ENCODE data around the gene CDC45.
"Not testable (repeated sequence)": the region's sequence is repeated elsewhere in the genome, so short reads cannot be mapped to it uniquely, and the experiment has no call there.

Gene CDC45

DNA sequence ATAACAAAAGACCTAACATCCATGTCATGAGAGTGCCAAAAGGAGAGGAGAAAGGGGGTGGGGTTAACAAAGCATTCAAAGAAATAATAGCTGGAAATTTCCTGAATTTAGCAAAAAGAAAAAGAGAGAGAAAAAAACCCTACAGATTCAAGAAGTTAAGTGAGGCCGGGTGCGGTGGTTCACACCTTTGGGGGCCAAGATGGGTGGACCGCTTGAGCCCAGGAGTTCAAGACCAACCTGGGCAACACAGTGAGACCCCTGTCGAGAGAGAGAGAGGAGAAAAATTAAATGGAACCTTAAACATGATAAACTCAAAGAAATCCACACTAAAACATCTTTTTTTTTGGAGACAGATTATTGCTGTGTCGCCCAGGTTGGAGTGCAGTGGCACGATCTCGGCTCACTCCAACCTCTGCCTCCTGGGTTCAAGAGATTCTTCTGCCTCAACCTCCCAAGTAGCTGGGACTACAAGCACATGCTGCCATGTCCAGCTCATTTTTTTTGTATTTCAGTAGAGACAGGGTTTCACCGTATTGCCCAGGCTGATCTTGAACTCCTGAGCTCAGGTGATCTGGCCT lies 53.4 kb downstream of the CDC45 start:
- DNase-seq, result no peak

DNA sequence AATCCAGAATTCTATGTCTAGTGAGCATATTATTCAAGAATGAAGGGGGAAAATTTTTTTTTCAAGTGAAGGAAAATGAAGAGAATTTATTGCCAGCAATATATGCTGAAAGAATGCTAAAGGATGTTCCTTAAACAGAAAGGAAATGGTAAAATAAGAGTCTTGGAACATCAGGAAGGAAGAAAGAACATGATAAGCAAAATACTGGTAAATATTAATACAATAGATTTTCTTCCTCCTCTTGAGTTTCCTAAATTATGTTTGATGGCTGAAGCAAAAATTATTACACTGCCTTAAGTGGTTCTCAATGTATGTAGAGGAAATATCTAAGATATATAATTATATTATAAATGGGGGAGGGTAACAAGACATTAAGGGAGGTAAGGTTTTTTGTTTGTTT lies 54.1 kb downstream of the CDC45 start:
- DNase-seq, result no peak

DNA sequence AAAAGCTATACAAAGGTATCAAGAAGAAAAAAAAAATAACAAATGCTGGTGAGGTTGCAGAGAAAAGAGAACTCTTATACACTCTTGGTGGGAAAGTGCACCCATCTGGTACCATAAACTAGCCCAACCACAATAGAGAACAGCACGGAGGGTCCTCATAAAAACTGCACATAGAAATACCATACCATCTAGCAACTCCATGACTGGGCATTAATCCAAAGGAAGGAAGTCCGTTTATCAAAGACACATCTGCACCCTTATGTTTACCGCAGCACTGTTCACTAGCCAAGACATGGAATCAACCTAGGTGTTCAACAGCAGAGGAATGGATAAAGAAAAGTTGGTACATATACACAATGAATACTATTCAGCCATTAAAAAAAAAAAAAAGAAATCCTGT lies 55.3 kb downstream of the CDC45 start:
- DNase-seq, result no peak

DNA sequence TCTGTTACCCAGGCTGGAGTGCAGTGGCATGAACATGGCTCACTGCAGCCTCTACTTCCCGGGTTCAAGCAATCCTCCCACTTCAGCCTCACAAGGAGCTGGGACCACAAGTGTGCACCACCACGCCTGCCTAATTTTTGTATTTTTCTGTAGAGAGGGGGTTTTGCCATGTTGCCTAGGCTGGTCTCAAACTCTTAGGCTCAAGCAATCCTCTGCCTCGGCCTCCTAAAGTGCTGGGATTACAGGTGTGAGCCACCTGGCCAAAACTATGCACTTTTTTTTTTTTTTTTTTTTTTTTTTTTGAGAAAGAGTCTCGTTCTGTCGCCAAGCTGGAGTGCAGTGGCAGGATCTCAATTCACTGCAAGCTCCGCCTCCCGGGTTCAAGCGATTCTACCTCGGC lies 56.8 kb downstream of the CDC45 start:
- DNase-seq, result no peak

DNA sequence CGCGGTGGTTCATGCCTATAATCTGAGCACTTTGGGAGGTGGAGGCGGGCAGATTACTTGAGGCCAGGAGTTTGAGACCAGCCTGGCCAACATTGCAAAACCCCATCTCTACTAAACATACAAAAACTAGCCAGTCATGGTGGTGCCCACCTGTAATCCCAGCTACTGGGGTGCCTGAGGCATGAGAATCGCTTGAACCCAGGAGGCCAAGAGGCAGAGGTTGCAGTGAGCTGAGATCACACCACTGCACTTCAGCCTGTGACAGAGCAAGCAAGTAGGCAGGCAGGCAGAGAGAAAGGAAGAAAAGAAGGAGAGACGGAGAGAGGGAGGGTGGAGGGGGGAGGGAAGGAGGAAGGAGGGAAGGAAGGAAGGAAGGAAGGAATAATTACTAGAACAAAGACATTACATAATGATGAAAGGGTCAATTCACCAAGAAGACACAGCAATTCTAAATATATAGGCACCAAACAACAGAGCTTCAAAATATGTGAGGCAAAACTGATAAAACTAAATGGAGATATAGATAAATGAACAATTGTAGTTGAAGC lies 58.3 kb downstream of the CDC45 start:
- no peak for DNase-seq

DNA sequence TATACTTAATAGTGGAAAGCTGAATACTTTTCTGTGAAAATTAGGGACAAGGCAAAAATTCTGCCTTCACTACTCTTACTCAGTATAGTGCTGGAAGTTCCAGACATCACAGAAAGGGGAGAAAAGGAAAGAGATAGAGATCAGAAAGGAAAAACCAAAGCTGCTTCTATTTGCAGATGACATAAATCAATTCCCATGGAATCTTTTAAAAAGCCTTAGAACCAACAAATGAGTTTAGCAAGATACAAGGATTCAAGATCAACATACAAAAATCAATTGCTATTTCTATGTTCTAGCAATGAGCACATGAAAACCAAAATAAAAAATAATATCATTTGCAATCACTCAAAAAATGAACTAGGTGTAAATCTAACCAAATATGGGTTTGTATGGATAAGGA lies 60.7 kb downstream of the CDC45 start:
- DNase-seq, result no peak

DNA sequence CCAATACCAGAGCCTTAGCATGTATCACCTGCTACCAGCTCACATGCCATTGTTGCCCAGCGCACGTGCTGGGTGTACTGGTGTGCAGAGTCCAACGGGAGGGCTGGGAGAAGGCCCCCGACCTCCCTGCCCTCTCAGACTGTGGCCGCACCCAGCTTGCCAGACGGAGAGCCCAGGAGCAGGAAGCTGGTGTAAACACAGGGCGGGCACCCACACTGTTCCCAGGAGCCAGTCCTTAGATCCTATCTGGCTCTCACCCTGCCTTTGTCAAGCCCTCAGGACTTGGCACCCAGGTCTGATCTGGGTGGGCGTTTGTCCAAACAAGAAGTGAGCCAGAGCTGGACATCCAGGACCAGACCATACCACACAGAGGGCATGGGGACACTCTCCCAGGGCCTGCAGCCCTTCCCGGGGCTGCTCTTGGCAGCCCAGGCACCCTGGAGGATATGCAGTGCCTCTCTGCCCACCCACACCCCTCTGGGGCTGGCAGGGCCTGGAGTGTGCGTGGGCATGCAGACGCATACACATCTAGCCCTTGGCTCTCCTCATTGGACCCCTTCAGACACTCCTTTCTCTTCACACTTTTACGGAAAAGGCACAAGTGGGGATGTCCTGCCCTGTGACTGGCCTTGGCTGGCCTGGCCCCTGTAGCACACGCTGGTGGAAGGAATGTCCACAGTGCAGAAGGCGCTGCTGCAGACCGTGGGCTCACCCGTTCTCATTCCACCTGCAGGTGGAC lies 64.4 kb downstream of the CDC45 start:
- DNase-seq, result no peak

DNA sequence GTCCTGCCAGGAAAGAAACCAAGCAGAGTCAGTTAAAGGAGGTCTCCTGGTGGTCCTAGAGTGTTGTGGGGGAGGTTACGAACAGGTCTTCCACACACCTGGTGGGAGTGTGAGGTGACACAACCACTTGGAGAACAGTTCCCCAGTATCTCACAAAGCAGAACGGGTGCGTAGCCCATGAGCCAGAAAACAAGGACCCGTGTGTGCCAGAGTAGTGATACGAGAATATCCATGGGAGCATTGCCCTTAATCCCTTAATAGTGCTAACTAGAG lies 66.2 kb downstream of the CDC45 start:
- no peak for DNase-seq

DNA sequence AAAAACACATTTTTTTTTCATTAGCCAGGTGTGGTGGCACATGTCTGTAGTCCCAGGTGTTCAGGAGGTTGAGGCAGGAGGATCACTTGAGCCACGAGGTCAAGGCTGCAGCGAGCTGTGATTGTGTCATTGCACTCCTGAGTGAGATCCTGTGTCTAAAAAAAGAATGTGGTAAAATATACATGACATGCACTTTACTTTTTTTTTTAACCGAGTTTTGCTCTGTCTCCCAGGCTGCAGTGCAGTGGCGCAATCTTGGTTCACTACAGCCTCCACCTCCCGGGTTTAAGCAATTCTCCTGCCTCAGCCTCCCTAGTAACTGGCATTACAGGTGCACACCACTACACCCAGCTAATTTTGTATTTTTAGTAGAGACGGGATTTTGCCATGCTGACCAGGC lies 67.0 kb downstream of the CDC45 start:
- DNase-seq, result peak; percentile 77

DNA sequence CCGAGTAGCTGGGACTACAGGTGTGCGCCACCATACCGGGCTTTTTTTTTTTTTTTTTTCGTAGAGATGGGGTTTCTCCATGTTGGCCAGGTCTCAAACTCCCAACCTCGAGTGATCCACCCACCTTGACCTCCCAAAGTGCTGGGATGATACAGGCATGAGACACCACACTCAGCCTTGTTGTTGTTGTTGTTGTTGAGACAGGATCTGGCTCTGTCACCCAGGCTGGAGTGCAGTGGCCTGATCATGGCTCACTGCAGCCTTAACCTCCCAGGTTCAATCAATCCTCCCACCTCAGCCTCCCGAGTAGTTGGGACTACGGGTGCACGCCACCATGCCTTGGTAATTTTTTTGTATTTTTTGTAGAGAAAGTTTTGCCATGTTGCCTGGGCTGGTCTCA lies 67.9 kb downstream of the CDC45 start:
- no peak for DNase-seq

DNA sequence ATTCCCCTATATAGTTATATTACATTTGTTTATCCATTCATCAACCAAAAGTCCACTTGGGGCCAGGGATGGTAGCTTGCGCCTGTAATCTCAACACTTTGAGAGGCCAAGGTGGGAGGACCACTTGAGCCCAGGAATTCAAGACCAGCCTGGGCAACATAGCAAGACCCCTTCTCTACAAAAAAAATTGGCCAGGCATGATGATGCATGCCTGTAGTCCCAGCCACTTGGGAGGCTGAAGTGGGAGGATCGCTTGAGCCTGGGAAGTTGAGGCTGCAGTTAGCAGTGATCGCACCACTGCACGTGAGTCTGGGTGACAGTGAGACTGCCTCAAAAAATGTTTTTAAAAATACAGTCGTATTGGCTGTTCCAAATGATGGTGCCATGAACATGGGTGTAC lies 68.7 kb downstream of the CDC45 start:
- DNase-seq, result not testable (repeated sequence)

DNA sequence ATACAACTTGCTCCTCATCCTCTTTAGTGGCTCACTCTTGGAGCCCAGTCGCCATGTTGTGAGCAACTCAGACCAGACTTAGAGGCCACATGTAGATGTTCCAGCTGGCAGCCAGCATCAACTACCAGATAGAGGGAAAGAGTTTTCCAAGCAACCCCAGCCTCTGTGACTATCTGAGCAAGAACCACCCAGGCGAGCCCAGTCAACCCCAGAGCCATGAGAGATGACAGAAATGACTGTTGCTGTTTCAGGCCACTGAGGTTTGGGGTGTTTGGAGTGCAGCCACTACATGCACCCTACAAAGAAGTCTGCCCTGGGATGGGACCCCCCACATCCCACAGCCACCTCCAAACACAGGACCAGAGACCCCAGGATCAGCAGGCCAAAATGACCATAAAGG lies 69.2 kb downstream of the CDC45 start:
- DNase-seq, result no peak

DNA sequence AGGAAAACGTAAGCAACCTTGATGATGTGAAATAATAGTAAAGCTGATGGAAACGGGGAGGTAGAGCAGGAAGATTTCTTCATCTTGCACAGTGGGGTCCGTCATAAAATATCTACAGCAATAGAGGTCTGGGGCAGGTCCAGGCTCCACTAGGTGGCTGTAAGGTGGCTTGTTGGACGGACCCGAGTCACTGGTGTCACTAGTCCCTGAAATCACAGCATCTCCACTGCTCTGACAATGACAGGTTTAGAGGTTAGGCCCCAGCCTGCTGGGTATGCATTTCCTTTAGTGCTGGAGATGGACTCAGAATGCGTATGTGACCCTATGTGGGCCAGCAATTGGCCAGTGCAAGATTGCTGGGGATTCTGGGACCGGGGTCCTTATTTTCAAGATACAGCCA lies 69.7 kb downstream of the CDC45 start:
- DNase-seq, result no peak

DNA sequence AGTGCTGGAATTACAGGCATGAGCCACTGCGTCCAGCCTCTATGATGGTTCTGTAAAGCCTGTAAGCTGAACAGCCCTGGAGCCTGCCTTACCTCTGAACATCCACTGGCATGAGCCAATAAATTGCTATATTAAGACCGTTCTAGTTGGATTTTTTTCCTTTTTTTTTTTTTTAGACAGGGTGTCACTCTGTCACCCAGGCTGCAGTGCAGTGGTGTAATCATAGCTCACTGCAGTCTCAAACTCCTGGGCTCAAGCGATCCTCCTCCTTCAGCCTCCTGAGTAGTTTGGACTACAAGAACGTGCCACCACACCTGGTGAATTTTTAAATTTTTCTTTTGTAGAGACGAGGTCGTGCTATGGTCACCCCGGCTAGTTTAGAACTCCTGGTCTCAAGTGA lies 70.7 kb downstream of the CDC45 start:
- DNase-seq, result no peak

DNA sequence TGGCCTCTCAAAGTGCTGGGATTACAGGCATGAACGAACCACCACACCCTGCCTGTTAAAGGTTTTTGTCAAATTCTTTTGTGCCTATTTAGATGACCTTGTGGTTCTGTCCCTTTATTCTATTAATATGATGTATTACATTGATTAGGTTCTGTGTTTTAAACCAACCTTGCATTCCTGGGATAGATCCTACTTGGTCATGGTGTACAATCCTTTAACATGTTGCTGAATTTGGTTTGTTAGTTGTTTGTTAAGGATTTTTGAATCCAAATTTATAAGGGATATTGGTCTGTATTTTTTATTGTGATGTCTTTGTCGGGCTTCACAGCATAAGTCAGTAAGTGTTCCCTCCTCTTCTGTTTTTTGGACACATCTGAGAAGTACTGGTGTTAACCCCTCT lies 73.5 kb downstream of the CDC45 start:
- no peak for DNase-seq

DNA sequence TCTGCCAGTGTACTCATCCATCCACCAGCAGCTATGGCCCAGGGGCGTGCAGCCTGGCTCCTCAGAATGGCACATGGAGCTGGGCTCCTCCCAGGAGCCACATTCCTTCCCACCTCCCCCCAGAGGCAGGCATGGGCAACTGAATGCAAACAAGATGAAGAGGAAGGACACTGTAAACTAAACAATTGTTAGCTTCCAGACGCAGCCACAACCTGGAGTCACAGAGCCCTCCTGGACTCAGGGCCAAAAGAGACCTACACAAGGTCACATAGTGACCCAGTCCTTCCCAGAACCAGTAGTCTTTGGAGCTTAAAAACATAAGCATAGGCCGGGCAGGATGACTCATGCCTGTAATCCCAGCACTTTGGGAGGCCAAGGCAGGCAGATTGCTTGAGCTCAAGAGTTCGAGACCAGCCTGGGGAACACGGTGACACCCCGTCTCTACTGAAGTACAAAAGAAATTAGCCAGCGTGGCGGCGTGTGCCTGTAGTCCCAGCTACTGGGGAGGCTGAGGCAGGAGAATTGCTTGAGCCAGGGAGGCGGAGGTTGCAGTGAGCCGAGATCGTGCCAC lies 75.2 kb downstream of the CDC45 start:
- DNase-seq, result no peak

DNA sequence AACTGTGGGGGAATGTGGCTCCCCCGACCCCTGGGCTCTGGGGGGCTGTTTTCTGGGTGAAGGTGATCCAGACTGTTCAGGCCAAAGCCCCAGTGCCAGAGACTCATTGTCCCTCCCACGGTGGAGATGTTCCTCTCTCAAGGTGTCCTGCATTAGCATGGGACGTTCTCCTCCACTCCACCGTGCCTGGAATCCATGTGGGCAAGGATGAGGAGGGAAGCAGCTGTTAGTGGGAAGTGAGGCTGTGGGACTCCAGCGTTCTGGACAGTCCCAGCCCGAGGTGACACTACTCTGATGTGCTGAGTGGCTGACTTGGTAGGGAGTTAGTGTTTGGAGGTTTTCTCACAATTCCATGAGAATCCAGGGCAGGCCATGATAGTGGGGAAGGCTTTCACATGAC lies 75.9 kb downstream of the CDC45 start:
- no peak for DNase-seq

DNA sequence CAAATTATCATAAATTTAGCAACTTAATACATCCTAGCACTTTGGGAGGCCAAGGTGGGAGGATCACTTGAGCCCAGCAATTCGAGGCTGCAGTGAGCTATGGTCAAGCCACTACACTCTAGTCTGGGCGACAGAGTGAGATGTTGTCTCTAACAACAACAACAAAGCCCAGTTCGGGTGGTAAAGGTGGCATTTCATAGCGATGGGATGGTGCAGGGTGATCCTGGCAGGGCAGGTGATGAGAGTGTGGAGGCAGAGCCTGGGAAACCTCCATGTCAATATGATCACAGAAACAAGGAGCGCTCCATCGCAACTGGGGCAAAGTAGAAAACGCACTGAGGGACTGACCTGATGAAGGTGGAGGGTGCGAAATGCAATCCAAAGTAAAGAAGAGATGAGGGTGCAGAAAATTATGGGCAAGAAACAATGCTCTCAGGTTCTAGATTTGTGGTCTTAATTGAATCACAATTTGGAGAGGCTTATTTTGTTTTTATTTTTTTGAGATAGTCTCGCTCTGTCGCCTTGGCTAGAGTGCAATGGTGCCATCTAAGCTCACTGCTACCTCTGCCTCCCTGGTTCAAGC lies 77.3 kb downstream of the CDC45 start:
- no peak for DNase-seq

DNA sequence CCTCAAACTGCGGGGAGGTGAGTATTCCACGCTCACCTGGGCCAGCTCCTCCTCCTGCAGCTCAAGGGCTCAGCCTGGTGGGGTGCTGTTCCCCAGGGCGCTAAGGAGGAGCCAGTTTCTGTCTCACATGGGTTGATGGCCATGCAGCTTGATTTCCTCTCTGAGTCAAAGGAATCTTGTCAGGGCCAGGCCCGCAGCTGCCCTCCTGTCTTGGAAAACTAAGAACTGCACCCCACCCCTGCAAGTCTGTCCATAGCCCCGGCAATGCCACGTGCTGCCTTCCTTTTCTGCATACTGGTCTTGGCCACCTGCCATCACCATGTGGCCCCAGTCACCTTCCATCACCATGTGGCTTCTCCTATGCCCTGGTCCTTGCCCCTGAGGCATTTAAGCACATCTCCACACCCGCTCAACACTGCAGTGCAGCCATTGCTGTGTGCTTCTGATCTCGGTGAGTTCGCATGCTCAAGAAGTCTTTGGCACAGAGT lies 79.6 kb downstream of the CDC45 start:
- no peak for DNase-seq

DNA sequence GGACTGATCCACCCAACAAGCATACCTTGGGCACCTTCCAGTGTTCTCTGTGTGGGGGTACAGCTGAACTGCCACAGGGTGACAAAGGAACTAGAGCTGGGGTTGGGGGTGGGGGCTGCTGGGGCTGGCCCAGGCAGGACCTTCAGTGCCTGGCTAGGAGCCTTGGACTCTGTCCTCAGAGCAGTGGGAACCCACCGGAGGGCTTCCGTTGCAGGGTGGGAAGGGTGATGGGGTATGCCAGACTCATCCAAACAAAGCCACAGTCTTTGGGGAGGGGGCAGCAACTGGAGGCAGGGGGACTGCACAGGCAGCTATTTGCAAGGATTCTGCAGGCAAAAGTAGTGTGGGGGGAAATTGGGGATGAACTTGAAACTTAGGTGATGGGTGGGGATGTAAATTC lies 80.2 kb downstream of the CDC45 start:
- DNase-seq, result no peak

DNA sequence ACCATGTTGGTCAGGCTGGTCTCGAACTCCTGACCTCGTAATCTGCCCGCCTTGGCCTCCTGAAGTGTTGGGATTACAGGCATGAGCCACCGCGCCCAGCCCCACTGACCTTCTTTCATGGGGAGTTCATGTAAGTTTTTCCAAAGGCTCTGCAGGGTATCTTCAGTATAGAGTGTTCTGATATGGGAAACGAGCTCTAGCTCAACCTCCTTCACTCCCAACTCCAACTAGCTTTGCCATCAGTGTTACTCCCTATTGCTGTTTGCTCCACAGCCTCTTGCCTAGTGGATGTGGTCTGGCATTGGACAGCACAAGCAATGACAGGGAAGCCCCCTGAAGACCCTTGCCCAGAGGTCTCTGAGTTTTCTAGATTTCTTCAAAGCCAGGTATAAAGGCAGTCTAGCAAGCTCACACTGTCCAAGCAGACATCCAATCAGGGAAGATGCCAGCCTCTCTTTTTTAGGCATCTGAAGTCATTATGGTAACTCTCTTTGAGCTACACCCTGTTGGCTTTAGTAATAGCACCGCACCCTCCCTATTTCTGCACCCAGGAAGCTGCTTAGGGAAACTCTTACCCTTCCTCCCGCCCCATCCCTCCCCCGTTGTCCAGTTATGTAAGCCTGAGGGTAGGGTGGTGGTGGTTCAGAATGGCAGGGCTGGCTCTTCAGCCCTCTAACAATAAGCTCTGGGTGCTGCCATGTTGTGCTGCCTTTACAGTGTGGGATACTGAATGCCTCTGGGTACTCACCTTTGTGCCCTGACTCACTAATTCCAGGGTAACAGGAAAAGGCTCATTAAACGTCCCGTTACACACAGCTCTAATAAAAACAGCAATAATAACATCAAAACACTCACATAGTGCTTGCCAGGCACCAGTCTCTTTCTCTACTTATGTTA lies 85.9 kb downstream of the CDC45 start:
- DNase-seq, result peak; percentile 44

DNA sequence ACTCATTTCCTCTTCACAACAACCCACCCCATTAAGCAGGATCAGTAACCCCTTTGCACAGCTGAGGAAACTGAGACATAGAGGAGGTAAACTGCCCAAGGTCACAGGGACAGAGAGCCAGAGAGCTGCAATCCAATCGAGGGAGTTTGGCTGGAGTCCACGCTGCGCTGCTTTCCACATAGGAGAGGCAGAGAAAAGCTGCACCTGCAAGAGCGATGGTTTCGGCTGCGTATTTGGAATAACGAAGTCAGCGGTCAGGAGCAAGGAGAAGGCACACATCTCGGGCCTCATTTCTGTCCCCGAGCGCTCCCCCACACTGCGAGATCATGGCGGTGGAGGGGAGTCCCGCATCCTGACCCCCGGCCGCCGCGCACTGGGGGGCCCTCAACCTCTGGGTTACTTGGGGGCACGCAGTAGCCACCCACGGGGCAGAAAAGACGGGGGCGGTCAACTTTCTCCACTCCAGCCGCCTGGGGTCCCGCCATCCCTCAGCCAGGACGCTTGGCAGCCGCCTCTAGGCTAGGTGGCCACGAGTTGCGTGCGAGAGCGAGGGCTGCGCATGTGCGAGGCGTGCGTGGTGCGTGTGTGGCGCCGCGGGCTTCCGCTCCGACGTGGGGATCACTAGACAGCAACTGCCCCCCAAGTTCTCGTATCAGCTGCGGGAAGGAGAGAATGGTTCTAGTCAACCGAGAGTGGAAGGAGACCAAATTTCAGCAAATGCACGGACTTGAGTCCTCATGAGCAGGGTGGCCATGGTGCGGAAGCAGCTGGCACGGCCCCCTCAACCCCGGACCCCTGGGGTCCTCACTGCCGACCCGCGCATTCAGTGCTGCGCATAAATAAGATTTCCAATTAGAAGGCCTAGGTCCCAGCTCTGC lies 86.8 kb downstream of the CDC45 start:
- no peak for DNase-seq
